Osteoblast (primary cell): Measurements from ENCODE around the gene FOXN4. TPM values are rescaled to one million over a fixed set of nuclear protein-coding genes. Genes with fewer than 3 reads are reported as not detected.

ENCODE experiments used
- DNase-seq: peaks from one replicate; pipeline ENCODE4 v3.0.0; 2011; ENCODE audit warnings: low spot score, mixed read lengths; ENCODE audit not compliant: insufficient read length; ENCODE audit errors: missing footprints
- H2AFZ ChIP-seq: 2 replicates; pipeline ENCODE4 v1.6.0; 2011; ENCODE audit warnings: mild to moderate bottlenecking, low read length
- H3K27ac ChIP-seq: 2 replicates; pipeline ENCODE4 v1.5.1; 2011; ENCODE audit warnings: mild to moderate bottlenecking, low read depth, low read length, moderate library complexity
- H3K27me3 ChIP-seq: 2 replicates; pipeline ENCODE4 v1.6.0; 2012; ENCODE audit warnings: mild to moderate bottlenecking, control low read depth, inconsistent platforms, low read length, moderate library complexity; ENCODE audit not compliant: insufficient read depth
- H3K36me3 ChIP-seq: 2 replicates; pipeline ENCODE4 v1.5.1; 2011; ENCODE audit warnings: mild to moderate bottlenecking, low read length, control low read depth, moderate library complexity; ENCODE audit not compliant: insufficient read depth
- H3K4me1 ChIP-seq: 2 replicates; pipeline ENCODE4 v1.5.1; 2011; ENCODE audit warnings: mild to moderate bottlenecking, low read length, control low read depth, moderate library complexity; ENCODE audit not compliant: insufficient read depth
- H3K4me2 ChIP-seq: 2 replicates; pipeline ENCODE4 v1.6.0; 2011; ENCODE audit warnings: mild to moderate bottlenecking, low read length; ENCODE audit not compliant: insufficient read depth
- H3K4me3 ChIP-seq: fragments of 200-600 bp; sonication (generic); 3 replicates; pipeline ENCODE4 v1.5.1; 2012; ENCODE audit warnings: mild to moderate bottlenecking, low read length, inconsistent platforms; ENCODE audit not compliant: insufficient read depth
- H3K79me2 ChIP-seq: 2 replicates; pipeline ENCODE4 v1.6.0; 2012; ENCODE audit warnings: mild to moderate bottlenecking, low read length, control low read depth, inconsistent platforms; ENCODE audit not compliant: insufficient read depth
- H3K9me3 ChIP-seq: 2 replicates; pipeline ENCODE4 v1.5.1; 2011; ENCODE audit warnings: low read depth, low read length, control low read depth
- H4K20me1 ChIP-seq: 2 replicates; pipeline ENCODE4 v1.6.0; 2012; ENCODE audit warnings: mild to moderate bottlenecking, low read length, control low read depth; ENCODE audit not compliant: insufficient read depth
- CTCF ChIP-seq: IDR thresholded peaks from 2 replicates; pipeline ENCODE4 v1.5.1; 2011; ENCODE audit warnings: mild to moderate bottlenecking, low read depth, low read length, moderate library complexity; ENCODE audit errors: extremely low read depth
- total RNA-seq: library from RNA; depleted of rRNA; stranded (reverse); fragments of >200 nt; gene quantifications from 2 replicates; pipeline ENCODE4 v1.2.3, GENCODE V29; 2012

Gene FOXN4
- total RNA-seq, 1 donor: not detected

GRCh38 chr12:109304485-109304884 lies 4.6 kb downstream of the FOXN4 start:
- Histone ChIP-seq H3K27ac (no peak overlapping the region), H3K9me3 (no peaks in the 10 kb centered on the region), H3K36me3 (no peaks in the 10 kb centered on the region), H3K4me3 (no peak overlapping the region), H3K4me1 (no peaks in the 10 kb centered on the region), H2AFZ (no peak overlapping the region), H3K4me2 (no peak overlapping the region), H3K27me3 (peaks cover 54% of the 10 kb centered on the region), H3K79me2 (no peaks in the 10 kb centered on the region), H4K20me1 (no peaks in the 10 kb centered on the region)
- DNase-seq: peak; percentile 51
- TF ChIP-seq CTCF: no peak

- H3K36me3 ChIP-seq: no peaks in the 10 kb centered on the region
- no peak for DNase-seq
- H3K9me3 ChIP-seq: no peaks in the 10 kb centered on the region
- H3K27me3 ChIP-seq: peaks cover 37% of the 10 kb centered on the region
- no peaks in the 10 kb centered on the region for H4K20me1 ChIP-seq
- H3K4me1 ChIP-seq: no peaks in the 10 kb centered on the region
- no peak overlapping the region for H3K4me2 ChIP-seq
- no peak overlapping the region for H3K4me3 ChIP-seq
- H3K27ac ChIP-seq: no peak overlapping the region
- no peak for TF ChIP-seq CTCF
- no peaks in the 10 kb centered on the region for H3K79me2 ChIP-seq
- H2AFZ ChIP-seq: no peak overlapping the region
Observed at GRCh38 chr12:109302770-109303169, 6.3 kb downstream of the FOXN4 start.

DNA sequence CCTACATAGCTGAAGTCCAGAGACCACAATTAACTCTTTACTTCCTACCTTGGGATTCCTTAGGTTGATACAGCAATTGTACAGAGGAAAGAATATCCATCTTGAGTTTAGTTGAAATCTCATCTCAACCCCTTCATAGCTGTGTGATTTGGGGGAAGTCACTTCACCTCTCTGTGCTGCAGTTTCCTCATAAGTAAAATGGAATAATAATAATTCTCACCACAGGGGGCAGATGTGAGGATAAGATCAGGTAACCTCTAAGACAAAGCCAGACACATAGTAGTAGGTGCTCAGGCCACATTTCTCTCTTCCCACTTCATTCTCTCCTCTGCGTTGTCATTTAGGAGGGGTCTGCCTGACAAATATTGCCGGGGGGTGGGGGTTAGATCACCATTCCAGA lies 6.7 kb downstream of the FOXN4 start:
- H3K9me3 ChIP-seq: no peaks in the 10 kb centered on the region
- no peak for DNase-seq
- H3K79me2 ChIP-seq: no peaks in the 10 kb centered on the region
- H4K20me1 ChIP-seq: no peaks in the 10 kb centered on the region
- no peak overlapping the region for H3K4me3 ChIP-seq
- TF ChIP-seq CTCF: peak; percentile 17
- H3K36me3 ChIP-seq: no peaks in the 10 kb centered on the region
- no peaks in the 10 kb centered on the region for H3K4me1 ChIP-seq
- H3K27ac ChIP-seq: no peak overlapping the region
- H3K4me2 ChIP-seq: no peak overlapping the region
- no peak overlapping the region for H2AFZ ChIP-seq
- peaks cover 33% of the 10 kb centered on the region for H3K27me3 ChIP-seq

DNA sequence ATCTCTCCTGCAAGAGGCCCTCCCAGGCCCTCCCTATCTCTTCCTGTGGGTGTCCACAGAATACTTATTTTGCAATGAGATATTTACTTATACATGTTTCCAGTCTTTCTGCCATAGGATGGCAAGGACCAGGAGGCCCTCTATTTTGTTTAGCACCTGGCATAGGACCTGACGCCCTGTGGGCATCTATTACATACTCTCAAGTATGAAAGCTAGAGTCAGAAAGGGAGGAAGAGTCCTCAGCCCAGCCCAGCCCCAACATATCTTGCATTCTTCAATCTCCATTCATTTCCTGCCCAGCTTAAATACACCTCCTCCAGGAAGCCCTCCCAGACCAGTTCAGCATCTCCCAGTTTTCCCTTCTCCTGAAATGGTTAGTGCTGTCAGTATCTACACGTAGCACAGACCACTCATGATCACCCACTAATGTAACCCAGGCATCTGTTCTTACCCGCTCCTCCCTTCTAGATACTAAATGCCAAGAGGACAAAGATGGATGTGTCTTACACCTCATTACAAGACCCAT lies 7.4 kb downstream of the FOXN4 start:
- Histone ChIP-seq H3K36me3 (no peaks in the 10 kb centered on the region), H3K27ac (no peak overlapping the region), H4K20me1 (no peaks in the 10 kb centered on the region), H2AFZ (no peak overlapping the region), H3K79me2 (no peaks in the 10 kb centered on the region), H3K4me1 (no peaks in the 10 kb centered on the region), H3K27me3 (peaks cover 26% of the 10 kb centered on the region), H3K9me3 (no peaks in the 10 kb centered on the region), H3K4me3 (no peak overlapping the region), H3K4me2 (no peak overlapping the region)
- no peak for DNase-seq
- TF ChIP-seq CTCF: no peak
